ENCODE results near the gene CRACR2A.

CRACR2A gene

DNA sequence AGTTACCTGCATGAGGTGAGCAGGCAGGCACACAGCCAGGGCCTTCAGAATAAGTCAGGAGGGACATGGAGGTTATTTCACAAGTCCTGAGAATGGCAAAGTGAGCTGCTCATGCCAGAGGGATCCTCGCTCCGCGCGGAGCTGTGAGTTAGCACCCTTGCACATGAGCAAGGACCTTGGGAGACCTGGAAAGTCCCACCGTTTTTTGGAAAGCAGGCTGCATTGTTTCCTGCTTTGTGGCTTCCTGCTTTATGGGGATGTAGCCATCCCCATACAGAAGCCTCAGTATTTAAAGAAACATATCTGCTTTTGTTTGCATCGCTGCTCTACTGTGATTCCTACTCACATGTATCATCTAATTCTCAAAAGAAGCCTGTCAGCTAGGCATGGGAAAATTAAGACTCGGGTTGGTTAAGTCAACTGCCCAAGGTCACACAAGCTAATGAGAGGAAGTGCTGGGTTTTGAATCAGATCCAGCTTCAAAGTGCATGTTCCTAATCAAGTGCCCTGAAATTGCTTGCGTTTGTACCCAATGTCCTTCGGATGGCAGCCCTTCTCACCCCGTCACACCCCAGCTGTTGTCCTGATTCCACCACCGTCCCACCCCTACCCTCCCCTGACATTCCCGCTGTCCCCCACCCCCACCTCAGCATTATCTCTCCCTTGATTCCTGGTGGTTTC lies 106.2 kb downstream of the CRACR2A start:
- no peak for DNase-seq

DNA sequence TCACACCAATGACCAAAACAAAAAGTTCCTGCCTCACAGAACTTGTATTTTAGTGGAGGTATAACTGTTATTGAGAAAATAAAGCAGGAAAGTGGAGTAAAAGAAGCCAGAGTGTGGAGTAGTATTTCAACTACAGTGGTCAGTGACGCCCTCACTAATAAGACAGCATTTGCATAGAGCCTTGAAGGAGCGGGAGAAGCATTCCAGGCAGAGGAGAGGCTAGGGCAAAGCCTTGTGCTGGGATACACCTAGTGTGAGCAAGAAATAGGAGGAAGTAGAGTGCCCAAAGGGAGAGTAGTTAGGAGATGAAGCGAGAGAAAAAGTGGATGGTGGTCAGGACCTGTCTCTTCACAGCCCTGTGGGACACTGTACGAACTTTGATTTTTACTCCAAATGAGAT lies 107.8 kb downstream of the CRACR2A start:
- no peak for DNase-seq

- DNase-seq = peak; percentile 71
Measured at GRCh38 chr12:3644104-3644503, 108.8 kb downstream of the CRACR2A start.

GRCh38 chr12:3641428-3642018 lies 111.4 kb downstream of the CRACR2A start:
- DNase-seq = no peak

GRCh38 chr12:3636328-3636727 lies 116.6 kb downstream of the CRACR2A start:
- DNase-seq = no peak

DNA sequence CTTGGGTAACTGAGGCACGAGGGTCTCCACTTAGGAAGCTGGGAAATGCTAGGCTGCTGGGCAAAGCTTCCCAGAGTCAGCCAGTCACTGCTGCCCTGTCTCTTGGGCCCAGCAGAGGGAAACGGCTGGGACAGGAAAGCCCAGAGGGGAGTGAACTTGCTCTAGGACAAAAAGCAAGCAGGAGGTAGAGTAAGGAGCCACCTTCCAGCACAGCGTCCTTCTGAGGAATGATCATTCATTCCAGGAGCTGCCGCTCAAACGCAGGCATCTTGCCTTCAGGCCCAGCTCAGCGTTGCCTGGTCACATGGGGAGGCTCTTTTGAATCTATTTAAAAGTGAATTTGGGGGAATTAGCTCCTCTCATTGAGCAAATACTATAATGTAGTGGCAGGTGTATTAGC lies 118.6 kb downstream of the CRACR2A start:
- DNase-seq = no peak

DNA sequence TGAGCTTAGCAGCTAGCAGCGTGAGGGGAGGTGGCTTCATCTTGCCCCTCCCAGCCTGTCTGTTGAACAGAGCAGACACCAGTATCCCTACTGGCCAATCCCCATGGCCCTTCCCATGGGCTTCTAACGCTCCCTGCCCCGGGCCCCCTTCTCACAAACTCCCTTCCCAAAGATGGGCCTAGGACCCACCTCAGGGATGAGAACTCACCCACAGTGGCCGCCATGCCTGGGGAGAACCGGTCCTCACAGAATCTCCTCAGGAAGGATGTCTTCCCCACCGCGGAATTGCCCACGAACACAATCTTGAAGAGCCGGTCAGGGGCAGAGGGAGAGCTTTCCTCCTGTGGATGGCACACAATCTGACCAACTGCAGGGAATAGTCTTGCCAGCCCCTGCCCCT lies 119.5 kb downstream of the CRACR2A start:
- DNase-seq = no peak

DNA sequence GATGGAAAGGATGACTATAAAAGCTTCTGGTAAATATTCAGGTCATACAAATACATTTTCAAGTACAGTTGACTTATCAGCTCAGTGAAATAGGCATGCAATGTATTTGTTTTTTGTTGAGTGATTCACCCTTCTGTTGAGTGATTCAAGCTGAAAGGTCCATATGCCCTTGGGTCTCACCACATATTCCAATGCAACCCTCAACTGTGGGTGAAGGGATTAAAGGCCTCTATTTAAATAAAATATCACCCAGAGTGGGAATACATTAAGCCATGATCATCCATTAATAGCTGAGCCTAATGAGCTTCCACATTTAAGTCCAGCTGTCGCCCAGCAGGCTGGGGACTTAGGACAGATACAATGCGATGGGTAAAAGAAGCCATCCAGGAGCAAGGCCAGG lies 120.2 kb downstream of the CRACR2A start:
- DNase-seq = peak; percentile 33

DNA sequence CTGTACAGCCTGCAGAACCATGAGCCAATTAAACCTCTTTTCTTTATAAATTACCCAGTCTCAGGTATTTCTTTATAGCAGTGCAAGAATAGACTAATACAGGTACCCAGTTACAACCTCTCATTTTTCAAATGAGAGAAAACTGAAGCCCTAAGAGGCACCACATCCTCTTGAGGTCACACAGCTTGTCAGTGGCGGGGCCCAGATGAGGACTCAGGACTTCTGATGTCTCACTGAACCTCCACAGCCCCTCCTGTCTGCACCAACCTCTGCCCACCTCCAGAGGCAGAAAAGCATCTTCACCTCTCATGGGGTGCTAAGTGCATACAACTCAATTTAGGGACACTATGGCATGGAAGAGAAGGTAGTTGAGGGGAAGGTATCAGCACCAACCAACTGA lies 120.7 kb downstream of the CRACR2A start:
- DNase-seq = no peak

- no peak for DNase-seq
Measured at GRCh38 chr12:3631759-3632158, 121.2 kb downstream of the CRACR2A start.

DNA sequence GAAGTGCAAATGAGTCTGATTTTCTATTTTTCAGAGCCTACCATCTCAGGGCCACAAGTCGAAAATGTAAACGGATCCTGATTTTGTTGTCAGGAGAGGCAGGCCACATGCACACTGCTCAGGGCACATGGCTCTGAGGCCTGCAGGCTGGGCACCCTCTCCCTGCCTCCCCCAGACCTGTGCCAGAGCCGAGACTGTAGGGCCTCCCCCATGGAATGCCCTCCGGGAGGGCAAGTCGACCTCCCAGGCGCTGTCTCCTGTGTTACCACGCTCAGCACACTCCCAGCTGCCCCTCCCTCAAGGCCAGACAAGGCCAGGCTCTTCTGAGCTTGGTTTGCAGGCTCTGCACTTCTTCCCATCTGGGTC lies 121.7 kb downstream of the CRACR2A start:
- no peak for DNase-seq

DNA sequence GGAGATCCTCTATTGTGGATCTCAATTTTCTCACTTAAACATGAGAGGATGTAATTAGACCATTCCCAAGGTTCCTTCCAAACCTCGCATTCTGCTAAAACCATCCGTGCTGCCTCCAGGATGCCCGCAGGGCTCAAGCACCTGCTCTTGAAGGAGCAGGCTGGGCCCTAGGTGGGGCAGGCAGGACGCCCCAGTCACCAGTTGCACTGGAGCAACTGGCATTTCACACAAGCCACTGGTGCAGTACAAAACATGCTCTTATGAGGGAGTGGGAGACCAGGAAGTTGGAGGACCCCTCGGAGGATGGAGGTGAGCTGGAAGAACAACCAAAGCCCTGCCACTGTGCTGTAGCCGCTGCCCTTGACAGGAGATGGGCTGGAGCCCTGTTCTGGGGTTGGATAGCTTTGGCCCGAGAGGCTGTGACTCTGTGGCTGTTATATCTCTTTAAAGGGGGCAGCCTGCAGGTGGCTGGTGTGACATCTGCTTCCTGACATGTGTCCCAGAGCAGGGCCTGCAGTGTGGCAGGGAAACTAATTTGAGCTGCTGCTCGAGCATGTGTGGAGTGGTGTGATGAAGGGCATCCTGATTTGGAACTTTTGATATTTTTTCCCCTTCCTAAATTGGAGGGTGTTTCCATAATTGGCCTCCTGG lies 122.2 kb downstream of the CRACR2A start:
- DNase-seq = peak; percentile 61

- no peak for DNase-seq
Measured at GRCh38 chr12:3630111-3630510, 122.8 kb downstream of the CRACR2A start.

DNA sequence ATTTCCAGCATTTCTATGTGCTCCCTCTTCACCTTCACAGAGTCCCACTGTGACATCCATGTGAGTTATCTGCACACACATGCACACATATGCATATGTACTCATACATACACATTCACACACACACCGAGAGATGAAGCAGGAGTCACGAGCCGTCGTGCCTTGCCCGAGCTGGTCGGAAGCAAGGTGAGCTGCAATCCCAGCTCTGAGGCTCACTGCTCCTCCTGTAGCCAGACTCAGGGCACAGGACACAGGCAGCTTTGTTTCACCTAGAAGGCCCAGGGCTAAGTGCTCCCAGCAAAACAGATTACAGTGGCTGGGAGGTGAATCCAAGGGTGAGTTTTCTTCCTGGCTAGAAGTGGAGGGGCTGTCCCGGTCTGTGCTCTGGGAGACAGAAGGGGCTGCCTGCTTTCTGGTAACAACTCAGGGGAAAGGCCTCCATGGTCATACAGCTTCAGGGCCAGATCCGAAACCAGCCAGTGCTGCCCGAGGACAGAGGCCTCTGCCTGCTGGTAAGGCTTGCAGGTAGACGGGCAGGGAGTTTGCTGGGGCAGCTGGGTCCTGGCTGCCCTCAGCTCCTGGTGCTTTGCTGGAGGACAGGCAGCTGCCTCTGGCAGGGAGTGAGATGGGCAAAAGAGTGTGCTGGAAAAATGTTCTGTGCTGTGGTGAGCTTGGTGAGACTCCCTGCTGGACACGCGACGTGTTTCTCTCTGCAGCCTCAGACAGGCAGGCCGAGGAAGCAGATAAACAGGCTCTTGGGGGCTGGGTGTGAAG lies 123.7 kb downstream of the CRACR2A start:
- no peak for DNase-seq

DNA sequence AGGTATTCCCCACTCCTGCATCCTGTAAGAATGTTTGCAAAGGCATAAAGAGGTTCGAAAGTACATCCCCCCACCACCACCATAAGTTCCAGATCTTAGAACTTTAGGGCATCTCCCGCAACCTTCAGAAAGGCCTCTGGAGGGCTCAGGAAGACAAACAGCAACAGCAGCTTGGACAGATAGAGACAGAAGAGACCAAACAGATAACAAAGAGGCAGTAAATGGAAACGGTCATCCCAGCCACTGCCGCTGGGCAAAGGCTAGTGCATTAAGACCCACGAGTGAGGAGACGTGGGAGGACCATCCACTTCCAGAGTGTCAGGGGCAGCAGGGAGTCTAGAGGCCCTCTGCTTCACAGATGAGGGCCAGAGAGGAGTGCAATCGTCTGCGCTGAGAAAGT lies 124.3 kb downstream of the CRACR2A start:
- no peak for DNase-seq

- DNase-seq = no peak
Measured at GRCh38 chr12:3627336-3627735, 125.6 kb downstream of the CRACR2A start.

GRCh38 chr12:3624273-3624672 lies 128.6 kb downstream of the CRACR2A start:
- DNase-seq = no peak

- no peak for DNase-seq
Measured at GRCh38 chr12:3622822-3623690, 129.9 kb downstream of the CRACR2A start.

GRCh38 chr12:3622021-3622821 lies 130.7 kb downstream of the CRACR2A start:
- DNase-seq = no peak

- DNase-seq = no peak
Measured at GRCh38 chr12:3620856-3621255, 132.1 kb downstream of the CRACR2A start.

DNA sequence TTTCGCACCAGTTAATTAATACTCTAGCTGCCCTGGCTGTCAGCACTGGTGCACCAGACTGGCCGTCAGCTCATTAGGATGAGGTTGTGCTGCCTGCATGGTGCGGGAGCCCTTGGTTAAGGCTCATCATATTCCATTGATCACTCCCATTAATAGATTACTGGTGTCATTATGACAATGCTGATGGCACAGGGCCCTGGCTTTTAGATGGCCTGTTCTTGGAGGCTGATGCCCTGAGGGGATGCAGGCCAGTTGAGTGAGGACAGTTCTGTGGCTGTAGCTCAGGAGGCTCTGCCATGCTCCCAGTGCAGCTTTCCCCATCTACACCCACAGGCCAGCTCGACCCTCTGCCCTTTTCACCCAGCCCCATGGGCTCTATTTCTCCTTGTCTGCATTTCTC lies 135.3 kb downstream of the CRACR2A start:
- no peak for DNase-seq

GRCh38 chr12:3615862-3616261 lies 137.0 kb downstream of the CRACR2A start:
- DNase-seq = no peak

Measured in NCI-H1694 treated with DMSO at 0.1 percent for 48 hours (cell line).